UCSD-AML1 (cell line): ENCODE measurements around the gene LRRK1.

ENCODE experiments used
- DNase-seq: peaks from one replicate; lab custom pipeline; 2025; ENCODE audit not compliant: unreplicated experiment; lab: John Stamatoyannopoulos, UW

Gene LRRK1

DNA sequence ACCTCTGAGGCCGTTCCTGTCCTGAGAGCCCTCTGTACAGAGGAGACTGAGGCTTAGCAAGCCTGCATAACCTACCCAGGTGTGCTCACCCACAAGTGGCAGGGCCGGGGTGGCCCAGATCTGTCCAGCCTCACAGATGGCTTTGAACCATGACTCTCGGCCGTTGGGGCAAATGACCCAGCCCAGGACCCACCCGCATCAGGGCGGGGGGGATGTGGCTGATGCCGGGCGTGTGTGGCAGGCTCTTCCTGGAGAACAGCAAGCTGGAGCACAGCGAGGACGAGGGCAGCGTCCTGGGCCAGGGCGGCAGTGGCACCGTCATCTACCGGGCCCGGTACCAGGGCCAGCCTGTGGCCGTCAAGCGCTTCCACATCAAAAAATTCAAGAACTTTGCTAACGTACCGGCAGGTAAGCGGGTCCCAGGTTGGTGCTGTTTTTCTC lies 133.5 kb downstream of the LRRK1 start:
- no peak for DNase-seq

- DNase-seq, result no peak
These were observed 134.1 kb downstream of the LRRK1 start for GRCh38 chr15:101053261-101053660.

DNA sequence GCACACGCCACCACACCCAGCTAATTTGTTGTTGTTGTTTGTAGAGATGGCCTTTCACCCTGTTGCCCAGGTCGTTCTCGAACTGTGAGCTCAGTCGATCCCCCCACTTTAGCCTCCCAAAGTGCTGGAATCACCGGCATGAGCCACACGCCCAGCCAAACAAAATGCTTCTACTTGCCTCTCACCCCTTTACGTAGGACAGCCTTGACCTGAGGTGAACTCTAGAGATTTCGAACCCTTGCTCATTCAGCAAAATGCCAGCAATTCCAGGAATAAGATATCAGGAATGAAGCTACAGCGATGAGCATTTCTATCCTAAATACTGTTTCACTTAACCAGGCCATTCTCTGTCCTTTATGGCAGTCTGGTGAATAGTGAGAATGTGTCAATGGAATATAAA lies 135.0 kb downstream of the LRRK1 start:
- DNase-seq, result no peak

DNA sequence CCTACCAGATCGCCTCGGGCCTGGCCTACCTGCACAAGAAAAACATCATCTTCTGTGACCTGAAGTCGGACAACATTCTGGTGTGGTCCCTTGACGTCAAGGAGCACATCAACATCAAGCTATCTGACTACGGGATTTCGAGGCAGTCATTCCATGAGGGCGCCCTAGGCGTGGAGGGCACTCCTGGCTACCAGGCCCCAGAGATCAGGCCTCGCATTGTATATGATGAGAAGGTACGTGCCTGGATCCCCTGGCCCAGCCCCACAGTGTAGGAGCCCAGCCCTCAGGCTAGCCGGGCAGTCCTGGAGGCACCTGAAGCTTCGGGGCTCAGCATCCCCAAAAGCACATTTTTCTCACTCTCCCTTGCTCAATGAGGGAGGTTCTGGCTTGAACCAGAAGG lies 135.8 kb downstream of the LRRK1 start:
- no peak for DNase-seq

DNA sequence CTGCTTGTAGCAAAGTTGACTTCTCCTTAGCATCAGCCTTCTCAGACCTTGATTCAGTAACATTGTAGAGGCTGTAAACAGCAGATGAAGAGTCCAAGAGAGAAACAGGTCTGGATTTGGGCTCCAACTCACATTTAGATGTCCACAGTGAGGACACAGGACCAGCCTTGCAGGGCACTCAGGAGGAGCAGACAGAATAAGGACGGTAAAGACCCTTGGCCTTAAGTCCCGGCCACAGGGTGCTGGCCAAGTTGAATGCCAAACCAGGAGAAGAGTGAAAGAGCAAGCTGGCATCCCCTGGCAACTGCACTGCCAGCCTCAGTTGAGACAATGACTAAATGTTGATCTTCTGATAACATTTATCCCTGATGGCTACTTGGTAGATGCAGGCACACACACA lies 136.3 kb downstream of the LRRK1 start:
- no peak for DNase-seq

- DNase-seq, result no peak
These were observed 137.5 kb downstream of the LRRK1 start for GRCh38 chr15:101056366-101057334.

- DNase-seq, result no peak
These were observed 138.8 kb downstream of the LRRK1 start for GRCh38 chr15:101057841-101058407.

GRCh38 chr15:101058735-101059134 lies 139.6 kb downstream of the LRRK1 start:
- no peak for DNase-seq

- DNase-seq, result no peak
These were observed 140.5 kb downstream of the LRRK1 start for GRCh38 chr15:101059381-101060341.

- DNase-seq, result no peak
These were observed 141.7 kb downstream of the LRRK1 start for GRCh38 chr15:101060576-101061551.

GRCh38 chr15:101062063-101062462 lies 142.9 kb downstream of the LRRK1 start:
- no peak for DNase-seq

GRCh38 chr15:101062471-101063171 lies 143.5 kb downstream of the LRRK1 start:
- DNase-seq, result no peak

- DNase-seq, result no peak
These were observed 144.1 kb downstream of the LRRK1 start for GRCh38 chr15:101063212-101063611.

DNA sequence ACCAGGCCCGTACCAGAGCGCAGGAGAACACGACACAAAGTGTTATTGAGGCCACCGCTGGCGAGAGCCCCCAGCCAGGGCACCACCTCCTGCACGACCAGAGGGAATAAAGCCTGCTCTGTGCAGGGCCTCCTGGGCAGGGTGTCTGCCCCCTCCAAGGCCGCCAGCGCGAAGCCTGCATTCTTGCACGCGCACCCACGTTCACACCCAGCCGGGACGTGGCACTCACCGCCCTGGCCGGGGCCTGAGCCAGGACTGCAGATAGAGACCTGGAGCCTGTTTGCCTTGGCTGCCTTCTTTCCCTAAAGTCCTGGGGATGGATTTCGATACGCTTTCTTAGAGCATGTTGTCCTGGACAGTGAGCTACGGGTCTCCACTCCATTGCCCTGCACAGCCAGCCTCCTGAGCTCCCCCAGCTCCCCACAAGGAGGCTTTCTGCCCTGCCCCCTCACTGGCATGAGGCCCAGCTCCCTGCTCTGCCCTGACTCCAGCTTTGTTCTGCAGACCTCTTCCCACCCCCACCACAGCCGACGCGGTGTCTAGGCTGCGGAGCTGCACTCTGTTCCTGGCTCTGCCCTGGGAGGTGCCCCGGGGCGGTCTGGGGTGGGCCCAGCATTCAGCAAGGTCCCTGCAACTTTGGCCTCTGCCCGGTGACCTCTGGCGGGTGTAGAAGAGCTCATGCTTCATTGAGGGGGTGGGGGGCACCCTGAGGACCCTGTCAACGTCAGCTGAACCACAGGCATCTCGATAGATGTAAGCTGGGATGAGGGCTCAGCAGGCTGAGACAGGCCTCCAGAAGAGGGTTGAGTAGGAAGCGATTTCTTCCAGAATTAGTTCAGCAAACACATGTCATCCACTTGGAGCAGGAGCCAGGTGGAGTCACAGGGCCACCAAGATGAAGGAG lies 145.0 kb downstream of the LRRK1 start:
- DNase-seq, result no peak

DNA sequence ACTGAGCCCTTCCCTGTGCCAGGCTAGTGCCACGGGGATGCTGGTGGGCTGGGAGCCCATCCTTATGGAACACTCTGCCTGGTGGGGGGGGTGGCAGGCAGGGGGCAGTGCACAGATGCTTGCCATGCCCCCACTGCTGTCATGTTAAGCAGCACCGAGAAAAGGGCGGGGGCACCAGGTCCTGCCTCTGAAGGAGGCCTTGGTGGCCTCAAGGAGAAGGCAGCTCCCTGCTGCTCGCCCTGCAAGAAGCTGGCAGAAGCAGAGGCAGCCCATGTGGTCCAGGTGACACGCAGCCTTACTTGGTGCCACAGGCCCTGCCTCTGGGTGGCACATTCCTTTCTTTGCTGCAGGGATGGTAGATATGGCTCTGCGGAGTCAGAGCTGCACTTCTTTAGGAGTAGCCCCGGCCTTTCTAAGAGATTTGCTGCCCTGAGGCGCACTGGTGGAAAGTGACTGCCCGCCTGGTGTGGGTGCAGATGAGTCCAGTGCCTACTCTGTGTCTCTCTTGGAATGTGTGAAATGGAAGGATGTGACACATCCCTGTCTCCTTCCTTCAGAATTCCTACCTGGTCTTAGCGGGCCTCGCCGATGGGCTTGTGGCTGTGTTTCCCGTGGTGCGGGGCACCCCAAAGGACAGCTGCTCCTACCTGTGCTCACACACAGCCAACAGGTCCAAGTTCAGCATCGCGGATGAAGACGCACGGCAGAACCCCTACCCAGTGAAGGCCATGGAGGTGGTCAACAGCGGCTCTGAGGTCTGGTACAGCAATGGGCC lies 145.8 kb downstream of the LRRK1 start:
- no peak for DNase-seq

- DNase-seq, result no peak
These were observed 146.5 kb downstream of the LRRK1 start for GRCh38 chr15:101065570-101066221.
